Endodermal cell (in vitro differentiated cells): ENCODE measurements around the gene AHDC1. TPM values are rescaled to one million over a fixed set of nuclear protein-coding genes. Genes with fewer than 3 reads are reported as not detected.
A peak's percentile ranks its signal among the peaks of the same experiment; 100 is the strongest.

Experiments used
- DNase-seq: peaks from one replicate; pipeline ENCODE4 v3.0.0-alpha.2; 2017
- H3K27ac ChIP-seq: 2 replicates; pipeline ENCODE4 v1.5.1; 2013; ENCODE audit warnings: mild to moderate bottlenecking, low read depth, low read length, moderate library complexity
- H3K27me3 ChIP-seq: 2 replicates; pipeline ENCODE4 v1.6.1; 2013; ENCODE audit warnings: mild to moderate bottlenecking, low read length, moderate library complexity; ENCODE audit not compliant: insufficient read depth, control insufficient read depth, poor library complexity, severe bottlenecking
- H3K36me3 ChIP-seq: 2 replicates; pipeline ENCODE4 v1.7.0; 2013; ENCODE audit warnings: mild to moderate bottlenecking, low read length, moderate library complexity; ENCODE audit not compliant: control insufficient read depth, insufficient read depth
- H3K4me1 ChIP-seq: one replicate; pipeline ENCODE4 v1.7.0; 2013; ENCODE audit warnings: low read length; ENCODE audit not compliant: control insufficient read depth, insufficient read depth
- H3K4me3 ChIP-seq: 2 replicates; pipeline ENCODE4 v1.5.1; 2013; ENCODE audit warnings: mild to moderate bottlenecking, low read length, moderate library complexity
- H3K9ac ChIP-seq: 2 replicates; pipeline ENCODE4 v1.6.1; 2013; ENCODE audit warnings: mild to moderate bottlenecking, low read length, moderate library complexity; ENCODE audit not compliant: poor library complexity, severe bottlenecking; ENCODE audit errors: extremely low read depth
- H3K9me3 ChIP-seq: 2 replicates; pipeline ENCODE4 v1.6.1; 2013; ENCODE audit warnings: mild to moderate bottlenecking, low read length, moderate library complexity; ENCODE audit not compliant: control insufficient read depth
- H3K27ac Mint-ChIP-seq: 2 replicates; pipeline ENCODE4 v1.8.0; 2020; ENCODE audit warnings: mixed read lengths
- H3K27me3 Mint-ChIP-seq: 2 replicates; pipeline ENCODE4 v1.8.0; 2021; ENCODE audit warnings: mild to moderate bottlenecking, mixed read lengths; ENCODE audit not compliant: insufficient read depth
- H3K36me3 Mint-ChIP-seq: 2 replicates; pipeline ENCODE4 v1.8.0; 2020; ENCODE audit warnings: low read depth, mixed read lengths
- H3K4me1 Mint-ChIP-seq: 2 replicates; pipeline ENCODE4 v1.8.0; 2020; ENCODE audit warnings: mixed read lengths
- H3K4me3 Mint-ChIP-seq: 2 replicates; pipeline ENCODE4 v1.8.0; 2020; ENCODE audit warnings: mild to moderate bottlenecking, moderate library complexity, mixed read lengths
- H3K9me3 Mint-ChIP-seq: 2 replicates; pipeline ENCODE4 v1.8.0; 2020; ENCODE audit warnings: mild to moderate bottlenecking, mixed read lengths
- CTCF ChIP-seq: fragments of 200-600 bp; sonication (generic); conservative IDR thresholded peaks from 2 replicates; pipeline ENCODE4 v1.5.0; 2021; ENCODE audit warnings: antibody characterized with exemption, mild to moderate bottlenecking
- WGBS, 2 experiments: methylation state at CpG; one replicate each; pipeline versions ENCODE4 v1.1.5 to v1.1.7; 2013; ENCODE audit warnings: missing lambda C conversion rate in 2 of 2, mixed read lengths in 1 of 2; ENCODE audit not compliant: insufficient coverage in 1 of 2, insufficient read length in 1 of 2; 5-methylcytosine and 5-hydroxymethylcytosine counted together
- total RNA-seq, 2 donors: library from RNA; stranded (reverse); fragmentation: NEBNext Ultra II Directional in 1 of 2; extraction: Animal tissue kit (Norgen Biotek cat#: 25700) in 1 of 2; gene quantifications; 2 replicates in 1 of 2; 3 replicates in 1 of 2; pipeline ENCODE4 v1.2.1, GENCODE V29; 2021

AHDC1 gene
- total RNA-seq, 2 donors from 2014 or later, result 39.3 to 41.2 TPM

GRCh38 chr1:27594564-27595510, 9.1 kb downstream of the AHDC1 start:
- 75 to 82% methylated on average over 15 to 17 of the region's 17 CpGs for WGBS, 2 experiments
- peaks cover 5% of the 10 kb centered on the region for H3K36me3 ChIP-seq
- H3K9ac ChIP-seq, result no peak overlapping the region
- no peak overlapping the region for H3K27ac Mint-ChIP-seq
- H3K9me3 ChIP-seq, result no peaks in the 10 kb centered on the region
- H3K4me1 Mint-ChIP-seq, result peaks cover 31% of the 10 kb centered on the region
- TF ChIP-seq CTCF, result no peak
- peaks cover 35% of the 10 kb centered on the region for H3K4me1 ChIP-seq
- no peaks in the 10 kb centered on the region for H3K27me3 ChIP-seq
- peak; percentile 56 for DNase-seq
- H3K36me3 Mint-ChIP-seq, result no peaks in the 10 kb centered on the region
- peak overlapping the region; percentile 82 for H3K27ac ChIP-seq
- no peak overlapping the region for H3K4me3 ChIP-seq
- no peaks in the 10 kb centered on the region for H3K9me3 Mint-ChIP-seq
- no peak overlapping the region for H3K4me3 Mint-ChIP-seq
- no peaks in the 10 kb centered on the region for H3K27me3 Mint-ChIP-seq

- no peaks in the 10 kb centered on the region for H3K27me3 Mint-ChIP-seq
- TF ChIP-seq CTCF, result no peak
- Histone ChIP-seq H3K9ac (no peak overlapping the region), H3K36me3 (peaks cover 5% of the 10 kb centered on the region), H3K9me3 (no peaks in the 10 kb centered on the region), H3K4me3 (peak overlapping the region; percentile 72), H3K27ac (peak overlapping the region; percentile 82), H3K4me1 (peaks cover 33% of the 10 kb centered on the region), H3K27me3 (no peaks in the 10 kb centered on the region)
- H3K27ac Mint-ChIP-seq, result peak overlapping the region; percentile 90
- peak overlapping the region; percentile 42 for H3K4me3 Mint-ChIP-seq
- 49 to 50% methylated on average over 5 to 8 of the region's 8 CpGs for WGBS, 2 experiments
- peaks cover 25% of the 10 kb centered on the region for H3K4me1 Mint-ChIP-seq
- no peaks in the 10 kb centered on the region for H3K9me3 Mint-ChIP-seq
- H3K36me3 Mint-ChIP-seq, result no peaks in the 10 kb centered on the region
- DNase-seq, result peak; percentile 50
These were observed 10.0 kb downstream of the AHDC1 start for GRCh38 chr1:27593678-27594563.

GRCh38 chr1:27592931-27593677, 10.8 kb downstream of the AHDC1 start:
- peaks cover 19% of the 10 kb centered on the region for H3K4me1 Mint-ChIP-seq
- Histone ChIP-seq H3K9ac (peak overlapping the region; percentile 48), H3K9me3 (no peaks in the 10 kb centered on the region), H3K4me3 (peak overlapping the region; percentile 72), H3K27ac (peak overlapping the region; percentile 82), H3K36me3 (peaks cover 5% of the 10 kb centered on the region), H3K27me3 (no peaks in the 10 kb centered on the region), H3K4me1 (peaks cover 25% of the 10 kb centered on the region)
- TF ChIP-seq CTCF, result no peak
- DNase-seq, result peak; percentile 87
- peak overlapping the region; percentile 42 for H3K4me3 Mint-ChIP-seq
- no peaks in the 10 kb centered on the region for H3K36me3 Mint-ChIP-seq
- 28% methylated on average over 10 to 17 of the region's 17 CpGs for WGBS, 2 experiments
- peak overlapping the region; percentile 90 for H3K27ac Mint-ChIP-seq
- H3K9me3 Mint-ChIP-seq, result no peaks in the 10 kb centered on the region
- no peaks in the 10 kb centered on the region for H3K27me3 Mint-ChIP-seq
